ENCODE data around the gene TSPAN1. TPM values are rescaled to one million over a fixed set of nuclear protein-coding genes. Genes with fewer than 3 reads are reported as not detected.

TSPAN1 gene
- total RNA-seq, 1 donor from 2014 or later, result 1.1 TPM

DNA sequence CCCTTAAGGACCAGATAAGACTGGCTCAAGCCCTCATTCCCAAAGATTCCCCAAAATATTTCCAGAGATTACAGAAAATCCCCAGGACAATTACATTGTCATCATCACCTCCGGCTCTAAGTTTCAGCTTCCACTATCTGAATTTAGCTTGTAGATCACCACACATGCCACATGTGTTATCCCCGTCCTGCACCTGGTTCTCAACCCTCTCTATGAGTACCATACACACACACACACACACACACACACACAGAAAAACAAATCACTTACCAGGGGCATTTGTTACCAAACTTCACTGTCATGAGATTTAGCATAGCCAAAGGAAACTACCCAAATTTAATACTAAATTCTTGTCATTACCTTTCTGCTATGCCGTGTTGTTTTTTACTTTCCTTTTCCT, 15.4 kb upstream of the TSPAN1 start:
- H3K9me3 Mint-ChIP-seq (ENCODE audit: unreplicated experiment), result no peaks in the 10 kb centered on the region
- DNase-seq (ENCODE audit: low spot score), result no peak

GRCh38 chr1:46160212-46160611, 14.7 kb upstream of the TSPAN1 start:
- no peak overlapping the region for H3K27ac Mint-ChIP-seq (ENCODE audit: unreplicated experiment)
- no peaks in the 10 kb centered on the region for H3K27me3 Mint-ChIP-seq (ENCODE audit: unreplicated experiment)
- TF ChIP-seq, protein P1, sequence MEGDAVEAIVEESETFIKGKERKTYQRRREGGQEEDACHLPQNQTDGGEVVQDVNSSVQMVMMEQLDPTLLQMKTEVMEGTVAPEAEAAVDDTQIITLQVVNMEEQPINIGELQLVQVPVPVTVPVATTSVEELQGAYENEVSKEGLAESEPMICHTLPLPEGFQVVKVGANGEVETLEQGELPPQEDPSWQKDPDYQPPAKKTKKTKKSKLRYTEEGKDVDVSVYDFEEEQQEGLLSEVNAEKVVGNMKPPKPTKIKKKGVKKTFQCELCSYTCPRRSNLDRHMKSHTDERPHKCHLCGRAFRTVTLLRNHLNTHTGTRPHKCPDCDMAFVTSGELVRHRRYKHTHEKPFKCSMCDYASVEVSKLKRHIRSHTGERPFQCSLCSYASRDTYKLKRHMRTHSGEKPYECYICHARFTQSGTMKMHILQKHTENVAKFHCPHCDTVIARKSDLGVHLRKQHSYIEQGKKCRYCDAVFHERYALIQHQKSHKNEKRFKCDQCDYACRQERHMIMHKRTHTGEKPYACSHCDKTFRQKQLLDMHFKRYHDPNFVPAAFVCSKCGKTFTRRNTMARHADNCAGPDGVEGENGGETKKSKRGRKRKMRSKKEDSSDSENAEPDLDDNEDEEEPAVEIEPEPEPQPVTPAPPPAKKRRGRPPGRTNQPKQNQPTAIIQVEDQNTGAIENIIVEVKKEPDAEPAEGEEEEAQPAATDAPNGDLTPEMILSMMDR (IDR thresholded peaks at IDR 0.05; ENCODE audit: unreplicated experiment), result no peak
- H3K9me3 Mint-ChIP-seq (ENCODE audit: unreplicated experiment), result no peaks in the 10 kb centered on the region
- no peak overlapping the region for H3K4me3 Mint-ChIP-seq (ENCODE audit: unreplicated experiment)
- no peak for DNase-seq (ENCODE audit: low spot score)
- H3K36me3 Mint-ChIP-seq (ENCODE audit: low read depth, unreplicated experiment), result no peaks in the 10 kb centered on the region
- peaks cover 4% of the 10 kb centered on the region for H3K4me1 Mint-ChIP-seq (ENCODE audit: unreplicated experiment)

More for the DNA sequence above, 15.4 kb upstream of the TSPAN1 start:
- no peak overlapping the region for H3K4me3 Mint-ChIP-seq (ENCODE audit: unreplicated experiment)
- no peaks in the 10 kb centered on the region for H3K36me3 Mint-ChIP-seq (ENCODE audit: low read depth, unreplicated experiment)
- TF ChIP-seq, protein P1 (IDR thresholded peaks at IDR 0.05; ENCODE audit: unreplicated experiment), result no peak
- H3K4me1 Mint-ChIP-seq (ENCODE audit: unreplicated experiment), result peaks cover under 1% of the 10 kb centered on the region
- no peak overlapping the region for H3K27ac Mint-ChIP-seq (ENCODE audit: unreplicated experiment)
- no peaks in the 10 kb centered on the region for H3K27me3 Mint-ChIP-seq (ENCODE audit: unreplicated experiment)

GRCh38 chr1:46166521-46167462, 8.1 kb upstream of the TSPAN1 start:
- no peaks in the 10 kb centered on the region for H3K36me3 Mint-ChIP-seq (ENCODE audit: low read depth, unreplicated experiment)
- H3K27me3 Mint-ChIP-seq (ENCODE audit: unreplicated experiment), result peaks cover 6% of the 10 kb centered on the region
- TF ChIP-seq, protein P1 (IDR thresholded peaks at IDR 0.05; ENCODE audit: unreplicated experiment), result no peak
- no peak overlapping the region for H3K4me3 Mint-ChIP-seq (ENCODE audit: unreplicated experiment)
- no peaks in the 10 kb centered on the region for H3K9me3 Mint-ChIP-seq (ENCODE audit: unreplicated experiment)
- H3K27ac Mint-ChIP-seq (ENCODE audit: unreplicated experiment), result no peak overlapping the region
- DNase-seq (ENCODE audit: low spot score), result no peak
- H3K4me1 Mint-ChIP-seq (ENCODE audit: unreplicated experiment), result peaks cover 15% of the 10 kb centered on the region

GRCh38 chr1:46168477-46168876, 6.4 kb upstream of the TSPAN1 start:
- no peak overlapping the region for H3K27ac Mint-ChIP-seq (ENCODE audit: unreplicated experiment)
- TF ChIP-seq, protein P1 (IDR thresholded peaks at IDR 0.05; ENCODE audit: unreplicated experiment), result no peak
- peaks cover 15% of the 10 kb centered on the region for H3K4me1 Mint-ChIP-seq (ENCODE audit: unreplicated experiment)
- no peaks in the 10 kb centered on the region for H3K9me3 Mint-ChIP-seq (ENCODE audit: unreplicated experiment)
- H3K36me3 Mint-ChIP-seq (ENCODE audit: low read depth, unreplicated experiment), result peaks cover 7% of the 10 kb centered on the region
- peaks cover 10% of the 10 kb centered on the region for H3K27me3 Mint-ChIP-seq (ENCODE audit: unreplicated experiment)
- DNase-seq (ENCODE audit: low spot score), result no peak
- no peak overlapping the region for H3K4me3 Mint-ChIP-seq (ENCODE audit: unreplicated experiment)
